CD4-positive, alpha-beta T cell treated with Interleukin-6 at 100 ng/mL for 8 hours (primary cell): ENCODE results near the gene PRDM16.

ENCODE experiments used
- DNase-seq: peaks from one replicate; pipeline ENCODE4 v3.0.0-alpha.2; 2020; ENCODE audit warnings: mixed read lengths, low spot score

The PRDM16 gene

GRCh38 chr1:3262681-3263286 lies 193.8 kb downstream of the PRDM16 start:
- no peak for DNase-seq

GRCh38 chr1:3263790-3264189 lies 194.8 kb downstream of the PRDM16 start:
- DNase-seq, result no peak

- DNase-seq, result no peak
These were observed 195.5 kb downstream of the PRDM16 start for GRCh38 chr1:3264456-3264855.

- no peak for DNase-seq
These were observed 197.1 kb downstream of the PRDM16 start for GRCh38 chr1:3265835-3266805.

GRCh38 chr1:3266870-3267549 lies 198.0 kb downstream of the PRDM16 start:
- DNase-seq, result no peak

- no peak for DNase-seq
These were observed 198.7 kb downstream of the PRDM16 start for GRCh38 chr1:3267550-3268270.

GRCh38 chr1:3268281-3268680 lies 199.3 kb downstream of the PRDM16 start:
- no peak for DNase-seq

- no peak for DNase-seq
These were observed 201.6 kb downstream of the PRDM16 start for GRCh38 chr1:3270403-3271245.

GRCh38 chr1:3271866-3272265 lies 202.9 kb downstream of the PRDM16 start:
- DNase-seq, result no peak

- no peak for DNase-seq
These were observed 203.5 kb downstream of the PRDM16 start for GRCh38 chr1:3272321-3273045.

- DNase-seq, result no peak
These were observed 204.4 kb downstream of the PRDM16 start for GRCh38 chr1:3273447-3273846.

GRCh38 chr1:3274972-3275371 lies 206.0 kb downstream of the PRDM16 start:
- no peak for DNase-seq

GRCh38 chr1:3275471-3276340 lies 206.7 kb downstream of the PRDM16 start:
- DNase-seq, result no peak

- no peak for DNase-seq
These were observed 207.4 kb downstream of the PRDM16 start for GRCh38 chr1:3276341-3276800.

GRCh38 chr1:3277011-3277471 lies 208.0 kb downstream of the PRDM16 start:
- no peak for DNase-seq

GRCh38 chr1:3277623-3278022 lies 208.6 kb downstream of the PRDM16 start:
- no peak for DNase-seq

- DNase-seq, result no peak
These were observed 209.6 kb downstream of the PRDM16 start for GRCh38 chr1:3278416-3279181.

- no peak for DNase-seq
These were observed 210.1 kb downstream of the PRDM16 start for GRCh38 chr1:3279182-3279470.

GRCh38 chr1:3281735-3282134 lies 212.7 kb downstream of the PRDM16 start:
- DNase-seq, result no peak
